WI38 (cell line): ENCODE data around the gene MUC5B.

Source experiments
- H3K4me3 ChIP-seq: 2 replicates; pipeline ENCODE4 v1.5.1; 2011; ENCODE audit warnings: low read depth, mild to moderate bottlenecking, control low read depth, low read length
- CTCF ChIP-seq: IDR thresholded peaks from 2 replicates; pipeline ENCODE4 v1.5.1; 2012; ENCODE audit warnings: low read depth, mild to moderate bottlenecking, control low read depth, low read length

MUC5B gene

DNA sequence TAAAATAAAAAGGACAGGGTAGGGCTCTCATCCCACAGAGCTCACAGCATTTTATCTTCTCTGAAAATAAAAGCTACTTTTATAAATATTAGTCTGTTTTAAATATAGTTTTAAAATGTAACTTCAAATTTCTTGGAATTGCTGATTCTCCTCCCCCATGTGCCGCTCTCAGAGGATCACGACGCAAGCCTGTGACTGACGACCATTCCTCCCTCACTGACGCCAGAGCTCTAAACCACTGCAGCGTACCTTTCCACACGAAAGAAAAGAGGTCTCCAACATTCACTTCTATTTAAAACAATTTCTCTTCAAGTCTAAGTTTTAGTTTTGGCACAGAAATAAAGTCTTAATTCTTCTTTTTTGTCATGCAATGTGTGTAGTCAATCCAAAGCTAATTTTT, 77.3 kb downstream of the MUC5B start:
- H3K4me3 ChIP-seq = no peak overlapping the region
- TF ChIP-seq CTCF = no peak

DNA sequence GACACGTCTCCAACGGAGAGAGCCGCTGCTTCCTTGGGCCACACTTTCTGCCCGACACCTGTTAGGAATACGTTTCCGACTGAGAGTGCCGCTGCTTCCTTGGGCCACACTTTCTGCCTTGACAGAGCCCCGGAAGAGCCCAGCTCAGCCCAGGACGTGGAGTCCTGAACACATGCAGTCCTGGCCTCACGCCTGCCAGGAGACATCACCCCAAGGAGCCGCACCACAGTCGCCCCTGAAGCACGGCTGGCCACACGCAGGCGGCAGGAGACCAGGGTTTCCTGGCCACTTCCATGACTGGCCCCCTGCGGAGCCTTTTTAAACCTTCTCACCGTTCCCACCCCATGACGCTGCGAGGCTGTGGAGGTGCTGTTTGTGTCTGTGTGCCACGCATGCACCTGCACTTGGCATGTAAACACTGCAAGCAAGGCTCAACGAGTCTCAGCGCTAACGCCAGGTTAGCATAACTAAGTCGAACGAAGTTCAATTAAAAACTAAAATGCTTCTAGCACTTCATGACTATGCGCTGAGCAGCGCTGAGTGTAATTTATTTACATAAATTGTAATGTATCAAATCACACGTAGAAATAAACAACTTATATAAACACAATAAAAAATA, 77.8 kb downstream of the MUC5B start:
- TF ChIP-seq CTCF = no peak
- H3K4me3 ChIP-seq = no peak overlapping the region

- TF ChIP-seq CTCF = no peak
- no peak overlapping the region for H3K4me3 ChIP-seq
Measured at GRCh38 chr11:1301220-1302000, 78.5 kb downstream of the MUC5B start.

DNA sequence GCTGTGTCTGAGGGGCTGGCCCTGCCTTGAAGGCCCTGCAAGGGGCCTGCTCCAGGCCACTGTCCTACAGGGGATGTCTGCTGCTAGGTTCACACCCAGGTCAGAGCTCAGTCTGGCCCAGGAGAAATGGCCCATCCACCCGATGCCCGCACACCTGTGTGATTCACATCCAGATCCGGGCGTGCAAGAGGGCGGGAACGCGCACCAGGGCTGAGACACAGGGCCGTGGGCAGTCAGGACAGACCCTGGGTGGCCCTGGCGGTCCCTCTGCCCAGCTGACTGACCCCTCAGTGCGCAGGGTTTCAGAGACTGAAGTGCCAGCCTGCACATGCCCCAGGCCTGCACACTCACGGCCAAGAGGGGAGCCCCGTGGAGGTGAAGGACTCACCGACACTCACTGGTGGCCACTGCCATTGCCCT, 79.2 kb downstream of the MUC5B start:
- no peak overlapping the region for H3K4me3 ChIP-seq
- no peak for TF ChIP-seq CTCF

DNA sequence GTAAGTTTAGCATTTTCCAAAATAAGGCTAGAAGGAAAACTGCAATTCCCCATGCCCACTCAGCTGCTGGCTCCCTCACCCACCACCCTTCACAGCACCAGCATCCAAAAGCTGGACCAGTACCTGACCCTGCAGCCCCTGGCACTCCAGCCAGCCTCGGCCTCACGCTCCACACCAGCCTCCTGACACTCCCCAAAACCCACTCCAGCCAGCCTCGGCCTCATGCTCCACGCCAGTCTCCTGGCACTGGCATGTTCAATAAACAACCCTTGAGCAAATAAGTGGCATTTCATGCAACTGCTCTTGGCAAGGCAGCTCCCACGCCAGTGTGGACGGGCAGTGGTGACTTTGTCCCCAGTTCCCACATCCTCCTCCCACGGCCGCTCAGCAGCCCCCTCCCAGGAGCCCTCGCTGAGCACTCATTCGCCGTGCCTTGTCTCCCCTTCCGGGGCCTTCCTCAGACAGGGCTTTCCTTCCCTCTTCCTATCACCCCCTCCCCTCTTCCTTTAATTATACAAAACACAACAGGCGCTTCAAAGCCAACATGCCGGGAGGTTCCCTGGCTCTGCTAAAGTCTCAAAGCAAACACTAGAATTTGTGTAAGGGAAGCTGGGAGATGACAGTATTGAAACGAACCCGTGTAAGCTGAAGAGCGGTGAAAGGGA, 79.7 kb downstream of the MUC5B start:
- TF ChIP-seq CTCF = no peak

GRCh38 chr11:1303126-1303821, 80.4 kb downstream of the MUC5B start:
- H3K4me3 ChIP-seq = no peak overlapping the region
- no peak for TF ChIP-seq CTCF

More for the DNA sequence above, 79.7 kb downstream of the MUC5B start:
- H3K4me3 ChIP-seq = no peak overlapping the region

- H3K4me3 ChIP-seq = no peak overlapping the region
- no peak for TF ChIP-seq CTCF
Measured at GRCh38 chr11:1303973-1304372, 81.1 kb downstream of the MUC5B start.
